GM19193 (cell line): ENCODE data around the gene GARIN3.

Experiments
- POLR2A ChIP-seq: IDR thresholded peaks from 4 replicates; pipeline ENCODE4 v1.6.1; 2011; ENCODE audit not compliant: insufficient read depth, insufficient read length; ENCODE audit errors: extremely low read depth

The GARIN3 gene

GRCh38 chr5:157166214-157167213 lies at the start of gene GARIN3:
GARIN3 (minus strand) TSS chr5:157166264; CDS start chr5:157166168, 96 bp downstream.
- no peak for TF ChIP-seq POLR2A

- no peak for TF ChIP-seq POLR2A
Observed at GRCh38 chr5:157215514-157216167, 49.6 kb upstream of the GARIN3 start.

- TF ChIP-seq POLR2A = no peak
Observed at GRCh38 chr5:157214861-157215513, 48.9 kb upstream of the GARIN3 start.

GRCh38 chr5:157214415-157214814 lies 48.4 kb upstream of the GARIN3 start:
- no peak for TF ChIP-seq POLR2A

GRCh38 chr5:157213527-157214243 lies 47.6 kb upstream of the GARIN3 start:
- no peak for TF ChIP-seq POLR2A

- TF ChIP-seq POLR2A = no peak
Observed at GRCh38 chr5:157212307-157212706, 46.2 kb upstream of the GARIN3 start.

GRCh38 chr5:157205708-157206107 lies 39.6 kb upstream of the GARIN3 start:
- TF ChIP-seq POLR2A = no peak

- no peak for TF ChIP-seq POLR2A
Observed at GRCh38 chr5:157204765-157205164, 38.7 kb upstream of the GARIN3 start.

GRCh38 chr5:157203417-157203816 lies 37.4 kb upstream of the GARIN3 start:
- TF ChIP-seq POLR2A = no peak

GRCh38 chr5:157201857-157202256 lies 35.8 kb upstream of the GARIN3 start:
- no peak for TF ChIP-seq POLR2A

GRCh38 chr5:157198277-157198986 lies 32.4 kb upstream of the GARIN3 start:
- TF ChIP-seq POLR2A = no peak

- no peak for TF ChIP-seq POLR2A
Observed at GRCh38 chr5:157197086-157197485, 31.0 kb upstream of the GARIN3 start.

GRCh38 chr5:157196045-157196444 lies 30.0 kb upstream of the GARIN3 start:
- no peak for TF ChIP-seq POLR2A
